ENCODE results near the gene POU3F3.

POU3F3 gene

GRCh38 chr2:104878863-104879512 lies 25.1 kb downstream of the POU3F3 start:
- no peak for DNase-seq

GRCh38 chr2:104880076-104880475 lies 26.2 kb downstream of the POU3F3 start:
- no peak for DNase-seq

- DNase-seq: no peak
Measured at GRCh38 chr2:104883357-104883756, 29.4 kb downstream of the POU3F3 start.

GRCh38 chr2:104885119-104885782 lies 31.3 kb downstream of the POU3F3 start:
- DNase-seq: no peak

GRCh38 chr2:104887676-104888075 lies 33.8 kb downstream of the POU3F3 start:
- DNase-seq: no peak

- no peak for DNase-seq
Measured at GRCh38 chr2:104888489-104889258, 34.8 kb downstream of the POU3F3 start.

- no peak for DNase-seq
Measured at GRCh38 chr2:104889291-104889959, 35.5 kb downstream of the POU3F3 start.

- DNase-seq: no peak
Measured at GRCh38 chr2:104889960-104890684, 36.2 kb downstream of the POU3F3 start.

- no peak for DNase-seq
Measured at GRCh38 chr2:104890685-104891069, 36.8 kb downstream of the POU3F3 start.

GRCh38 chr2:104891145-104891544 lies 37.2 kb downstream of the POU3F3 start:
- no peak for DNase-seq

GRCh38 chr2:104896446-104896845 lies 42.5 kb downstream of the POU3F3 start:
- DNase-seq: no peak

- DNase-seq: no peak
Measured at GRCh38 chr2:104897515-104898184, 43.7 kb downstream of the POU3F3 start.

- DNase-seq: no peak
Measured at GRCh38 chr2:104900608-104901007, 46.7 kb downstream of the POU3F3 start.

GRCh38 chr2:104901037-104901881 lies 47.3 kb downstream of the POU3F3 start:
- no peak for DNase-seq

- no peak for DNase-seq
Measured at GRCh38 chr2:104902317-104902716, 48.4 kb downstream of the POU3F3 start.

Measured in stimulated activated naive CD4-positive, alpha-beta T cell treated with Interleukin-2 at 50 U/mL for 16 hours (primary cell).